Stimulated activated naive CD8-positive, alpha-beta T cell treated with anti-CD3 and anti-CD28 coated beads, Interleukin-15, Interleukin-2, amounts not matched to agents 100 ng/mL and 50 ng/mL, for 24 hours (primary cell): Measurements from ENCODE around the gene TOX2.

ENCODE experiments used
- H3K27ac Mint-ChIP-seq: one replicate; pipeline ENCODE4 v1.8.0; 2021; ENCODE audit warnings: mild to moderate bottlenecking, mixed read lengths
- H3K27me3 Mint-ChIP-seq: one replicate; pipeline ENCODE4 v1.8.0; 2021; ENCODE audit warnings: mixed read lengths
- H3K36me3 Mint-ChIP-seq: one replicate; pipeline ENCODE4 v1.8.0; 2021; ENCODE audit warnings: low read depth, mixed read lengths
- H3K4me1 Mint-ChIP-seq: one replicate; pipeline ENCODE4 v1.8.0; 2021; ENCODE audit warnings: low read depth, mixed read lengths
- H3K4me3 Mint-ChIP-seq: one replicate; pipeline ENCODE4 v1.8.0; 2021; ENCODE audit warnings: mild to moderate bottlenecking, mixed read lengths
- H3K9me3 Mint-ChIP-seq: one replicate; pipeline ENCODE4 v1.8.0; 2021; ENCODE audit warnings: mixed read lengths

TOX2 gene

DNA sequence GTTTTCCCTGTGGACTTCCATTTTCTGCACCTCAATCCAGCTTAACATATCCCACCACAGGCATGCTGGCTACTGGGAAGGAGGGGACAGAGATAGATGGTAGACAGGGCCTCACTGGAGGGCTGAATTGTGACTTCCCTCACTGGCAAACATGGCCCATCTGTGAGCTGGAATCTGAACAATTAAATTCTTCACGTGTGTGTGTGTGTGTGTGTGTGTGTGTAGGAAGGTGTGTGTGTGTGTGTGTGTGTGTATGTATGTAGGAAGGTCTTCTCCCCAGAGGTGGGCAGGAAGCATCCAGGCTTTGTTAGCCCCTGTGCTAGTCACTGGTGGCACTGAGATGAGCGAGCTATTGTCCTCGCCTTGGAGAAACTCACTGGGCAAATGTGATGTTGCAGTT, 5.4 kb upstream of the TOX2 start:
- H3K9me3 Mint-ChIP-seq: peaks cover 26% of the 10 kb centered on the region
- peaks cover 35% of the 10 kb centered on the region for H3K27me3 Mint-ChIP-seq
- no peak overlapping the region for H3K4me3 Mint-ChIP-seq
- peaks cover 4% of the 10 kb centered on the region for H3K36me3 Mint-ChIP-seq
- H3K4me1 Mint-ChIP-seq: peaks cover 22% of the 10 kb centered on the region
- no peak overlapping the region for H3K27ac Mint-ChIP-seq

DNA sequence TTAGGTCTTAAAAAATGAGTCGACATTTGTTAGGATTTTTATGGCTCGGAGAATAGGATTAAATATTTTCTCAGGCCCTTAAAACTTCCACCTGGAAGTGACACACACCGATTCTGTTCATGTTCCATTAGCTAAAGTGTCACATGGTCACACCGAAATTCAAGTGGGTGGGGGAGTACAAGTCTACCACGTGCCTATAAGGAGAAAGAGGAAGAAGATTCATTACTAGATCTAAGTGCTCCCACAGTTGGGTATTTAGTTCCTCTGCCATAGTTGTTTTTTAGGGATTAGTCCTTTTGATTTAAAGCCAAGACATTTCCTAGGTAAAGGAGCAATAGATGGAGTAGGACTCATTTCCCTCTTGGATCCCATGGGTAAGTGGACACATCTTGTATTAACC, 4.9 kb upstream of the TOX2 start:
- H3K4me1 Mint-ChIP-seq: peaks cover 22% of the 10 kb centered on the region
- H3K27me3 Mint-ChIP-seq: peaks cover 35% of the 10 kb centered on the region
- H3K36me3 Mint-ChIP-seq: peaks cover 4% of the 10 kb centered on the region
- peaks cover 26% of the 10 kb centered on the region for H3K9me3 Mint-ChIP-seq
- H3K4me3 Mint-ChIP-seq: no peak overlapping the region
- H3K27ac Mint-ChIP-seq: no peak overlapping the region

DNA sequence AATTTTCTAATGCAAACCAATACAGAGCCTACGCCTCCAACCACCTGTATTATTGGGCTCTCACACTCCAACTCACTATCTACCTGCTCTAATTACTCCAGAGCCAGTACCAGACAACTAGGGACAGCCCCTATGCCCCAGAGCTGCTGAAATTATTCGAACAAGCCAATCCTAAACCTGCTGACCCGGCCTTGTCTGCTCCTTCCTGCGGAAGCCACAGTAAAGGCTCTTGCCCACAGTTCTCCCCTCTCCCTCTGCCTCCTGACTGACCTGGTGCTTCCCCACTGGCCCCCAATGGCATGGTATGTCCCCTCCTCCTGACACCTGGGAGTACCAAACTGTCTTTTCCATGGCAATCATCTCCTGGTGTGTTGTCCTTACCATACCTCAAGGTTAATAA, 4.1 kb upstream of the TOX2 start:
- Mint-ChIP-seq H3K27ac (no peak overlapping the region), H3K36me3 (peaks cover 9% of the 10 kb centered on the region), H3K4me3 (no peak overlapping the region)

DNA sequence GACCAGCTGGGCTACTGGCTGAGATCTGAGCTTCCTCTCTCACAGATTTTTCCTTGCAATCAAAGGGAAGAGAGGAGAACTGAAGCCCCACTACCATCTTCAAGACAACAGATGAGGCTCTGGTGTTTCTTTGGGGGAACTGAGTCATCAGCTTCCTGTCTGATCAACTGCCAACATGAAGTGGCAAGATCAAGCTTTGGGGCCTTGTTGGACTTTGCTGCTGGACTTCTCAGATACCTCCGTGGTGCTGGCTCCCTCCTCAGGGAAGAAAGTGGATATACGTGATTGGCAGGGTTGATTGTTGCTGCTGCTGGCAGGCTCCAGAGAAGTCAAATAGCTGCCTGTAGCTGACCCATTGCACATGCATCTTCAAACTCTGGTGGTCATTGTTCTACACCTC, 3.6 kb upstream of the TOX2 start:
- no peak overlapping the region for H3K4me3 Mint-ChIP-seq
- peaks cover 45% of the 10 kb centered on the region for H3K27me3 Mint-ChIP-seq
- no peak overlapping the region for H3K27ac Mint-ChIP-seq
- peaks cover 32% of the 10 kb centered on the region for H3K4me1 Mint-ChIP-seq
- H3K9me3 Mint-ChIP-seq: peaks cover 26% of the 10 kb centered on the region
- H3K36me3 Mint-ChIP-seq: peaks cover 9% of the 10 kb centered on the region

More for the DNA sequence above, 4.1 kb upstream of the TOX2 start:
- peaks cover 26% of the 10 kb centered on the region for H3K9me3 Mint-ChIP-seq
- peaks cover 42% of the 10 kb centered on the region for H3K27me3 Mint-ChIP-seq
- peaks cover 28% of the 10 kb centered on the region for H3K4me1 Mint-ChIP-seq

DNA sequence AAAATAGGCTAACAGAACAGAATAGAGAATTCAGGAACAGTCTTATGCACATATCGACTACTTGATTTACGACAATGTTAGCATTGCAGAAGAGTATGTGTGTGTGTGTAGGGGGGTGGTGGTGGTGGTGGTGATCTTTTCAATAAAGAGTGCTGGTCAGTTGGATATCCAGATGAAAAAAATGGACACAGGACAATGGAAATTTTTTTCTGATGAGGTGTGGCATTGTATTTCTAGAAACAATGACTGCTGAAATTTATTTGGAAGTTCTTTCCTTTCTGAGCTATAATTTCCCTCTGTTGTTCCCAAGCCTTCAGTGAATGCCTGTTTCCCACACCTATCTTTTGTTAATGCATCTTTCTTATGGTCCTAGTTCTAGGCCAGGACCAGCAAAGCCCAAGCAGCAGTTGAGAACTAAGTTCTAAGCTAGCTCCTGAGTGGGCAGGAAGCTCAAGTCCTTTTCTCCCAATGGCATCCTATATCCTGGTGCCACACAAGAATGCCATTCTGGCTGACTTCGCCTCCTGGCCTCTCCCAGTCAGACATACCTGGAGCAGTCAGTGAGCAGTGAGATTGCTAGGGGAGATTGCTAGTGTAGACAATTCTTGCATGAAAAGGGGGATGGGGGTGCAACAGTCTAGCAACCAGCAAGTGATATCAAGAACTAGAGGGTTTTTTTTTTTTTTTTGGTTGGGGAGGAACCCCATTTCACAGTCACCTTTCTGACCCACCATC, 1.2 kb upstream of the TOX2 start:
- Mint-ChIP-seq H3K4me3 (peak overlapping the region; percentile 51), H3K27ac (peak overlapping the region; percentile 34), H3K4me1 (peaks cover 43% of the 10 kb centered on the region), H3K36me3 (peaks cover 9% of the 10 kb centered on the region), H3K27me3 (peaks cover 61% of the 10 kb centered on the region), H3K9me3 (peaks cover 22% of the 10 kb centered on the region)

DNA sequence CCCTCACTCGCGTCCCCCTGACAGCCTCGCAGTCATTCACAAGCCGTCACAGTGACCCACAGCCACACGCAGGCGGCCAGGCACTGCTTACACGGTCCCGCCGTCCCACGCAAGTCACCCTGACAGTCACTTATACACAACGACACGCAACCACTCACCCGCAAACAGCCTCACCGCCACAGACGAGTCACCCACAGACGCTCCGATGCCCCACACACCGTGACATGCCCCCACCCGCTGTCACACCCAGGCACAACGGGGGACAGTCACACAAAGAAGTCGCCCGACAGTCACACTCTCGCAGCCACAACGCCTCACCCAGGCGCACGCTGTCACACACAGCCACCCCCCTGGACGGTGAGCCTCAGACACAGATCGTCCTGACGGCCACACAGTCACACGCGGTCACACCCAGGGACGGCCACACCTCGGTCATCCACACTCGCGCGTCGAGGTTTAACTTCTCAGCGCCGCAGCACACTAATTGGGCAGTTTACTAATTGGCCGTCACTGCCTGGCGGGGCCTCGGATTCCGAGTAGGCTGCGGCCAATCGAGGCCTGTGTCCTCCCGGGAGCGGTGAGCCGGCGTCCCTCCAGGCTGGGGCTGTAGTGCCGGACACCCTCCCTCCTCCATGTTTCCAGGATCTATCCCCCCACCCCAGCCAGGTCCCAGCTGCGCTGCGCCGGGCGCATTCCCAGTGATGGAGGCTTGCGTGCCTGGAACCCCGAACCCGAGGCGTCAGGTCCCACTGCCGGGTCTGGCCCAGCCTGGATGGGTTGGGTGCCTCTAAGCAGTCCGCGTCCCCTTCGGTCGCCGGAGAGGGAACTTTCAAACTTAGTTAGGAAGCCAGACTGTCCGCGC, 790 bp downstream of the TOX2 start:
- Mint-ChIP-seq H3K36me3 (peaks cover 9% of the 10 kb centered on the region), H3K27ac (peak overlapping the region; percentile 81), H3K4me1 (peaks cover 37% of the 10 kb centered on the region), H3K9me3 (peaks cover 12% of the 10 kb centered on the region), H3K4me3 (peak overlapping the region; percentile 84), H3K27me3 (peaks cover 73% of the 10 kb centered on the region)

DNA sequence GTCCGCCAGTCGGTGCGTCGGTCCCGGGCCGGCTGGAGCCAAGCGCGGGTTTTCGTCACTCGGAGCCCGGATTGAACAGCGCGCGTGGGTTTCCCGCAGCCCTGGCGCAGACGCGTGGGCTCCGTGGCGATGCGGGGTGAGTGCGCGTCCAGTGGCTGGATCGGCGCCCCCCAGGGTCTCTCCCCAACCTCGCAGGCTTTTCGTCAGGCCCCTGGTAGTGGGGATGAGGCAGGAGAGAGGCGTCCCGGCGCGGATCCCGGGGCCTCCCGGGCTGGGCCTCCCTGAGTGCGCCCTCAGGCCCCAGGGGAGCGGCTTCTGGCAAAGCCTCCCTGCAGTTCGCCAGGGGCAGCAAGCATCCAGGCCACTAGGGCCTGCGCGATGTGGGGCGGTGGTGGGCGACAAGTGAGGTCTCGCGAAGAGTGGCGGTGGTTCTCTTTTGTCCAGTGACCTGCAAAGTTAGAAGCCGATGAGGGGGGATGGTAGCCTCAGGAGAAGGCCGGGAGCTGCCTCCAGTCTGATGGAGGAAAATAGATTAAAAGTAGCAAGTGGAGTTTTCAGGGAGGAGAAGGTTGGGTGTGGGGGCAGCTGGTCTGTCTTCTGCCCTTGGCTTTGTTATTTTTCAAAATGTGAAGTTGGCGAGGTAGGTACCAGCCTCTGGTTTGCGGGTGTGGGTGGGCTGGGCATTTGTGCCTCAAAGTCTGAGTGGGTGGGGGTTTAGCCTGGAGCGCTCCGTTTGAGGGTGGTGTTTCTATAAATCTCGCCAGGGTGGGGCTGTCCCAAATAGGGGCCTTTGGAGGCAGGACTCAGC, 1.6 kb downstream of the TOX2 start:
- peaks cover 9% of the 10 kb centered on the region for H3K36me3 Mint-ChIP-seq
- peaks cover 81% of the 10 kb centered on the region for H3K27me3 Mint-ChIP-seq
- peak overlapping the region; percentile 19 for H3K27ac Mint-ChIP-seq
- peak overlapping the region; percentile 41 for H3K4me3 Mint-ChIP-seq
- peaks cover 12% of the 10 kb centered on the region for H3K9me3 Mint-ChIP-seq
- peaks cover 31% of the 10 kb centered on the region for H3K4me1 Mint-ChIP-seq

DNA sequence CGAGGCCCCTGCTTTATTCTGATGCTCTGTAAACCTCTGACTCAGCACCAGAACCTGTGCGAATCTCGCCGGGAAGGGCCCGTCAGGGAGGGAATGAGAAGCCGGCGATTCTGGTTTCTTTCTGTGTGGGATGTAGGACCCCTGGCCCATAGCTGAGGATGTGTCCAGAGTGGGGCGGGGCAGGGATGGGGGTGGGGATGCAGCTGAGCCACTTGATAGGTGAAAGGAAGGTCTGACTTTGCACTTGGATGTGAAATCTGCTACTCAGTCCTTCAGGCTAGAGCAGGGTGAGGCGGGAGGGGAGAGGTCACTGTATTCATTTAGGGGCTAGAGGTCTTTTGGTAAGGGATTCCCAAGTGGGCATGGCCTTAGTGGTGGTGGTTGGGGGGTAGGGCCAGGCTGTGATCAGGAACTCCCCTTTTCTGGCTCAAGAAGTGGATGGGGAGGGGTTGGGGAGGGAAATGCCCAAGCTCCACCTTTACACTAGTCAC, 2.3 kb downstream of the TOX2 start:
- Mint-ChIP-seq H3K27me3 (peaks cover 84% of the 10 kb centered on the region), H3K36me3 (peaks cover 9% of the 10 kb centered on the region), H3K4me1 (peaks cover 35% of the 10 kb centered on the region), H3K4me3 (peak overlapping the region; percentile 41), H3K27ac (no peak overlapping the region), H3K9me3 (peaks cover 12% of the 10 kb centered on the region)

DNA sequence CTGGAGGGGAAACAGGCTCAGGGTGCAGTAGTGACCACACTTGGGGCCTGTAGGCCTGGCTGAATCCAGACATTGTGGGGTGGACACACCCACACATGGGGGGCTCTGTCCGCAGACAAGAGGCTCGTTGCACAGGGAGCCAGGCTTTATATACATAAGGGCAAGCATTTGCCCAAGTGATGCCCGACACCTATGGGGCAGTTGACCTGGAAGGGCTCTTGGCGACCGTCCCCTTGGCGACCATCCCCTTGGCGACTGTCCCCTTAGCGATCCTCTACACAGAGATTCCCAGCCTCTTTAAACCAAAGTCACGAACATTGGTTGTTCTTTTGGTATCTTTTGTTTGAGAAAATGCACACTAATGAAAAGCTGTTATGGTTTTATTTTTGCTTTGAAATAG, 2.7 kb downstream of the TOX2 start:
- no peak overlapping the region for H3K27ac Mint-ChIP-seq
- no peak overlapping the region for H3K4me3 Mint-ChIP-seq
- peaks cover 83% of the 10 kb centered on the region for H3K27me3 Mint-ChIP-seq
- H3K4me1 Mint-ChIP-seq: peaks cover 39% of the 10 kb centered on the region
- peaks cover 9% of the 10 kb centered on the region for H3K36me3 Mint-ChIP-seq
- peaks cover 8% of the 10 kb centered on the region for H3K9me3 Mint-ChIP-seq

DNA sequence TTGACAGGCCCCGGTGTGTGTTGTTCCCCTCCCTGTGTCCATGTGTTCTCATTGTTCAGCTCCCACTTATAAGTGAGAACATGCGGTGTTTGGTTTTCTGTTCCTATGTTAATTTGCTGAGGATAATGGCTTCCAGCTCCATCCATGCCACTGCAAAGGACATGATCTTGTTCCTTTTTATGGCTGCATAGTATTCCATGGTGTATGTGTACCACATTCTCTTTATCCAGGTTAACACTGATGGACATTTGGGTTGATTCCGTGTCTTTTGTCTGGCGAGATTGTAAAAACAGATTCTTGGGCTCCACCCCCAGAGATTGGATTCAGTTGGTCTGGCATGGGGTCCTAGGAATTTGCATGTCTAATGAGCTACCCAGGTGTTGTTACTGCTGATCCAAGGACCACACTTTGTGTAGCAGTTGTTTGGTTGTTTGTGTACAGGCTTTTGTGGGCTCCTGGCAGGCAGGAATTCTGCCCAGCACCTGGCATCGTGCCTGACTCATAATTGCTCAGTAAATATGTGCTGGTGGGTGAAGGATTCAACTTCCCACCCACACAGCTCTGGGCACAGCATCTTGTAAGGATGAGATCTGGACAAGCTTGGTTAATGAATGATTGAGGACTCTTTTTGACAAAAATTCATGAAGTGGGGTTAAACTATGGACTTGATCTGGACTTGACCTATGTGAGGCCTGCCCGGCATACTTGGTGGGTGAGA, 5.2 kb downstream of the TOX2 start:
- peaks cover 77% of the 10 kb centered on the region for H3K27me3 Mint-ChIP-seq
- peaks cover 5% of the 10 kb centered on the region for H3K36me3 Mint-ChIP-seq
- no peak overlapping the region for H3K4me3 Mint-ChIP-seq

DNA sequence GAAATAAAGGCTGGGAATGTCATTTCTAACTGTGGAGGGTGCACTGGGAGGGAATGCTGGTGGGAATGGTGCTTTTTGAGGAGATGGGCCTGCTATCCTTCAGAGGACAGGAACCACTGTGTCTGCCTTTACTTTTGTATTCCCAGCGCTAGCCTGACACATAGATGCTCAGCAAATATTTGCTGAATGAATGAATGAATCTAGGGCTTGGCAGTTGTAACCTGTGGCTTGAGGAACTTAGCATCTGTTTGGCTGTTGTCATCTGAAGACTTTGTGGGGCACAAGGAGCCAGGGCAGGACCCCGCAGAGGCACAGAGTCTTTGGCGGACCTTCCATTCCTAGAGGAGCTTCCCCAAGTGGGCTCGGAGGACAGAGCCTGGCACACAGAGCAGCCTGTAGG, 6.1 kb downstream of the TOX2 start:
- no peaks in the 10 kb centered on the region for H3K9me3 Mint-ChIP-seq
- peaks cover 52% of the 10 kb centered on the region for H3K4me1 Mint-ChIP-seq
- no peaks in the 10 kb centered on the region for H3K36me3 Mint-ChIP-seq
- no peak overlapping the region for H3K4me3 Mint-ChIP-seq
- peaks cover 71% of the 10 kb centered on the region for H3K27me3 Mint-ChIP-seq
- no peak overlapping the region for H3K27ac Mint-ChIP-seq

More for the DNA sequence above, 5.2 kb downstream of the TOX2 start:
- no peaks in the 10 kb centered on the region for H3K9me3 Mint-ChIP-seq
- H3K27ac Mint-ChIP-seq: no peak overlapping the region
- H3K4me1 Mint-ChIP-seq: peaks cover 52% of the 10 kb centered on the region

DNA sequence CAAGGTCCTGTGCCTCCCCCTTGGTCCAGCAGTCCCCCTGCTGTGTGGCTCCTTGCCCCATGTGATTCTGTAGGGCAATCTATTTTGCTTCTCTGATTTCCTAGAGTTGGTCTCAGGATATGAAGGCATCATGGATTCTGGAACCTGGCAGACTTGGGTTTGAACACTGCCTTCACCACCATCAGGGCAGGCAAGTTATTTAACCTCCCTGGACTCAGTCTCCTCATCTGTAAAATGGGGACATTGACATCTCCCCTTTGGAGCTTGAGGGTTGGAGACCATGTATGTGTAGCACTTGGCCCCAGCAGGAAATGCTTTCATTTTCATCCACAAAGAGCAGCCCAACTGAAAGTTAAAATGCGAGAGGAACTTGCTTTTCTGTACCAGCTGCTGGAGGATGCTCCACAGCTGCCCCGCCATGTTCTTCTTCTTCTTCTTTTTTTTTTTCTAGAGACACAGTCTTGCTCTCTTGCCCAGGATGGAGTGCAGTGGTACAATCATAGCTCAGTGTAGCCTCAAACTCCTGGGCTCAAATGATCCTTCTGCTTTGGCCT, 6.7 kb downstream of the TOX2 start:
- peaks cover 74% of the 10 kb centered on the region for H3K27me3 Mint-ChIP-seq
- H3K36me3 Mint-ChIP-seq: no peaks in the 10 kb centered on the region
- H3K4me1 Mint-ChIP-seq: peaks cover 55% of the 10 kb centered on the region
- no peak overlapping the region for H3K27ac Mint-ChIP-seq
- H3K9me3 Mint-ChIP-seq: no peaks in the 10 kb centered on the region
- no peak overlapping the region for H3K4me3 Mint-ChIP-seq

DNA sequence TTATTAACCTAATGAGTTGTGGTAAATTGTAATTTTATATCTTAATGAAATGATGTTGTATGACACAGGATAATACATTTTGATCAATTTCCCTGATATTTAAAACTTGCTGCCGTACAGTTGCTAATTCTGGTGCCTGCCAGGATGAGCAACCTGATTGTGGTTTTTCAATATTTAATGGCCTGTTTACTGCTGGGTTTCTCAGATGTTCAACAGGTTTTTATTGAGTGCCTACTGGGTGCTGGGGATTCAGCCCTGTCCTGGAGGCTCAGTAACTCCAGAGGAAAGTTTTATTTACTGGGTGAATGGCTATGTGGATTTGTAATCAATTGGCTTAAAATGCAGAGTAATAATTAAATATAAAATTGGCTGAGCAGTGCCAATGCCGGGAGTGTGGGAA, 8.0 kb downstream of the TOX2 start:
- peaks cover 56% of the 10 kb centered on the region for H3K4me1 Mint-ChIP-seq

DNA sequence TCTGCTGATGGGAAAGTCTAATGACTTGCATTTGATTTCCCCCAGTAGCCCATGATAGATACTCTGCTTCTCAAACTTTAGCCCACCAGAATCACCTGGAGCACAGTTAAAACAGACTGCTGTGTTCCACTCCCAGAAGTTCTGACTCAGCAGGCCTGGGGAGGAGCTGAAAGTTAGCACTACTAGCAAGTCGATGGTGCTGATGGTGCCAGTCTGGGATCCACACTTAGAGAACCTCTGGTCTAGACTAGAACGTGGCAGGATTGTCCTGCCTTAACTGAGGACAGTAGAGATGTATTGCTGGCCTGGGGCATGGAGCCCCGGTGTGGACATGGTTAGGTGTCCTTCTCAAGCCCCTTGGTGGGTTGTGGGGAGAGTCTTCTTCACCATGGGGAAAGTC, 8.7 kb downstream of the TOX2 start:
- Mint-ChIP-seq H3K27me3 (peaks cover 66% of the 10 kb centered on the region), H3K4me3 (no peak overlapping the region), H3K27ac (no peak overlapping the region)

More for the DNA sequence above, 8.0 kb downstream of the TOX2 start:
- Mint-ChIP-seq H3K36me3 (no peaks in the 10 kb centered on the region), H3K27ac (no peak overlapping the region), H3K4me3 (no peak overlapping the region), H3K9me3 (no peaks in the 10 kb centered on the region), H3K27me3 (peaks cover 68% of the 10 kb centered on the region)

More for the DNA sequence above, 8.7 kb downstream of the TOX2 start:
- Mint-ChIP-seq H3K36me3 (no peaks in the 10 kb centered on the region), H3K9me3 (no peaks in the 10 kb centered on the region), H3K4me1 (peaks cover 56% of the 10 kb centered on the region)
